ENCODE results near the gene GPR158.

DNA sequence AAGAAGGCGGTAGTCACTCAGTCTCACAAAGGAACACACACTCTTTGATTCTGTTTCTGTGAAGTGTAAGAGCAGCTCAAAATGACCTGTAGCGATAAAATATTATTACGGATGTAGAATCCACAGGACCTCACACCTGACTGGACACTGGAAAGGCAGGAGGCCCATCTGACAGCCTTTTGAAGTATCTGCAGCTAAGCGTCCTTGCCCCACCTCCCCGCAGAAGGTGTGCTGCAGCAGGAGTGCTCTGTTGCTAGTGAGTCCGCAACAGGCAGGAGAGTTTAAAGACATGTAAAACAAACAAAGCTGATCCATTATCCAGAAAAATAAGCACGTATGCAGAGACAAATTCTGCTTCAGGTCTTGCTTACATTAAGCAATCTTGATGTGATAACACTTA is 355.5 kb downstream of the GPR158 start:
- TF ChIP-seq, protein P1, sequence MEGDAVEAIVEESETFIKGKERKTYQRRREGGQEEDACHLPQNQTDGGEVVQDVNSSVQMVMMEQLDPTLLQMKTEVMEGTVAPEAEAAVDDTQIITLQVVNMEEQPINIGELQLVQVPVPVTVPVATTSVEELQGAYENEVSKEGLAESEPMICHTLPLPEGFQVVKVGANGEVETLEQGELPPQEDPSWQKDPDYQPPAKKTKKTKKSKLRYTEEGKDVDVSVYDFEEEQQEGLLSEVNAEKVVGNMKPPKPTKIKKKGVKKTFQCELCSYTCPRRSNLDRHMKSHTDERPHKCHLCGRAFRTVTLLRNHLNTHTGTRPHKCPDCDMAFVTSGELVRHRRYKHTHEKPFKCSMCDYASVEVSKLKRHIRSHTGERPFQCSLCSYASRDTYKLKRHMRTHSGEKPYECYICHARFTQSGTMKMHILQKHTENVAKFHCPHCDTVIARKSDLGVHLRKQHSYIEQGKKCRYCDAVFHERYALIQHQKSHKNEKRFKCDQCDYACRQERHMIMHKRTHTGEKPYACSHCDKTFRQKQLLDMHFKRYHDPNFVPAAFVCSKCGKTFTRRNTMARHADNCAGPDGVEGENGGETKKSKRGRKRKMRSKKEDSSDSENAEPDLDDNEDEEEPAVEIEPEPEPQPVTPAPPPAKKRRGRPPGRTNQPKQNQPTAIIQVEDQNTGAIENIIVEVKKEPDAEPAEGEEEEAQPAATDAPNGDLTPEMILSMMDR (IDR thresholded peaks at IDR 0.05; ENCODE audit: insufficient read depth, low read length): no peak
- no peak for TF ChIP-seq POLR2AphosphoS5 (IDR thresholded peaks at IDR 0.05; ENCODE audit: low read depth)
- TF ChIP-seq, protein P2, sequence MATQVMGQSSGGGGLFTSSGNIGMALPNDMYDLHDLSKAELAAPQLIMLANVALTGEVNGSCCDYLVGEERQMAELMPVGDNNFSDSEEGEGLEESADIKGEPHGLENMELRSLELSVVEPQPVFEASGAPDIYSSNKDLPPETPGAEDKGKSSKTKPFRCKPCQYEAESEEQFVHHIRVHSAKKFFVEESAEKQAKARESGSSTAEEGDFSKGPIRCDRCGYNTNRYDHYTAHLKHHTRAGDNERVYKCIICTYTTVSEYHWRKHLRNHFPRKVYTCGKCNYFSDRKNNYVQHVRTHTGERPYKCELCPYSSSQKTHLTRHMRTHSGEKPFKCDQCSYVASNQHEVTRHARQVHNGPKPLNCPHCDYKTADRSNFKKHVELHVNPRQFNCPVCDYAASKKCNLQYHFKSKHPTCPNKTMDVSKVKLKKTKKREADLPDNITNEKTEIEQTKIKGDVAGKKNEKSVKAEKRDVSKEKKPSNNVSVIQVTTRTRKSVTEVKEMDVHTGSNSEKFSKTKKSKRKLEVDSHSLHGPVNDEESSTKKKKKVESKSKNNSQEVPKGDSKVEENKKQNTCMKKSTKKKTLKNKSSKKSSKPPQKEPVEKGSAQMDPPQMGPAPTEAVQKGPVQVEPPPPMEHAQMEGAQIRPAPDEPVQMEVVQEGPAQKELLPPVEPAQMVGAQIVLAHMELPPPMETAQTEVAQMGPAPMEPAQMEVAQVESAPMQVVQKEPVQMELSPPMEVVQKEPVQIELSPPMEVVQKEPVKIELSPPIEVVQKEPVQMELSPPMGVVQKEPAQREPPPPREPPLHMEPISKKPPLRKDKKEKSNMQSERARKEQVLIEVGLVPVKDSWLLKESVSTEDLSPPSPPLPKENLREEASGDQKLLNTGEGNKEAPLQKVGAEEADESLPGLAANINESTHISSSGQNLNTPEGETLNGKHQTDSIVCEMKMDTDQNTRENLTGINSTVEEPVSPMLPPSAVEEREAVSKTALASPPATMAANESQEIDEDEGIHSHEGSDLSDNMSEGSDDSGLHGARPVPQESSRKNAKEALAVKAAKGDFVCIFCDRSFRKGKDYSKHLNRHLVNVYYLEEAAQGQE (IDR thresholded peaks at IDR 0.05; ENCODE audit: insufficient replicate concordance, low read depth): no peak

All from HL-60 (cell line).